Heart left ventricle (tissue), 16 donors: ENCODE results near the gene JOSD2. TPM values are rescaled to one million over a fixed set of nuclear protein-coding genes. Genes with fewer than 3 reads are reported as not detected.

Experiments used
- ATAC-seq, 4 donors: fragments of 200-7000 bp; cut with Tn5 transposase; one replicate each; pipeline ENCODE4 v1.9.1; 2020 to 2022; ENCODE audit warnings: moderate library complexity in 4 of 4, mild to moderate bottlenecking in 3 of 4, moderate number of reproducible peaks in 1 of 4
- DNase-seq, 5 donors: peaks; one replicate each; pipeline ENCODE4 v3.0.0-alpha.2; 2020
- H3K27ac ChIP-seq, 12 donors: fragments of 200-600 bp; sonication (generic) in 4 of 12; one replicate each; pipeline versions ENCODE4 v1.5.0 to v1.8.0; 2016 to 2022; ENCODE audit warnings: mild to moderate bottlenecking in 2 of 12
- H3K27me3 ChIP-seq, 9 donors: fragments of 200-600 bp; sonication (generic) in 2 of 9; one replicate each; pipeline versions ENCODE4 v1.5.1 to v1.8.0; 2016 to 2022; ENCODE audit warnings: mild to moderate bottlenecking in 3 of 9
- H3K36me3 ChIP-seq, 9 donors: fragments of 200-600 bp; sonication (generic) in 2 of 9; one replicate each; pipeline versions ENCODE4 v1.5.0 to v1.8.0; 2018 to 2022; ENCODE audit warnings: mild to moderate bottlenecking in 2 of 9
- H3K4me1 ChIP-seq, 12 donors: fragments of 200-600 bp; sonication (generic) in 4 of 12; one replicate each; pipeline versions ENCODE4 v1.5.0 to v1.8.0; 2016 to 2022; ENCODE audit warnings: mild to moderate bottlenecking in 3 of 12
- H3K4me3 ChIP-seq, 12 donors: fragments of 200-600 bp; sonication (generic) in 4 of 12; one replicate each; pipeline versions ENCODE4 v1.5.0 to v1.8.0; 2017 to 2022; ENCODE audit warnings: mild to moderate bottlenecking in 9 of 12, moderate library complexity in 4 of 12
- H3K9me3 ChIP-seq, 12 donors: fragments of 200-600 bp; sonication (generic) in 4 of 12; one replicate each; pipeline versions ENCODE4 v1.5.0 to v1.8.0; 2016 to 2022; ENCODE audit warnings: mild to moderate bottlenecking in 1 of 12
- CTCF ChIP-seq, 12 donors: fragments of 200-600 bp; sonication (generic) in 4 of 12; IDR thresholded peaks; one replicate each; pipeline versions ENCODE4 v1.5.0 to v1.8.0; 2018 to 2022; ENCODE audit warnings: antibody characterized with exemption in 12 of 12, mild to moderate bottlenecking in 5 of 12
- POLR2A ChIP-seq, 2 donors: fragments of 450-650 bp; IDR thresholded peaks; one replicate each; pipeline ENCODE4 v1.6.1; 2017; ENCODE audit warnings: antibody characterized with exemption in 2 of 2, mild to moderate bottlenecking in 2 of 2, moderate library complexity in 2 of 2
- WGBS, 4 donors: extraction: QIAGEN DNeasy Blood & Tissue Kit in 2 of 4; methylation state at CpG; one replicate each; pipeline versions ENCODE4 v1.1.5 to v1.1.7; 2013 to 2018; 5-methylcytosine and 5-hydroxymethylcytosine counted together
- intact Hi-C, 10 donors: fragments of 100-400 bp; cut with DNase I; formaldehyde crosslinking; loops; one replicate each; pipeline versions ENCODE4 v1.11.1 to v1.14.2; 2022
- polyA plus RNA-seq, 2 donors: library from polyadenylated mRNA; stranded (reverse); fragments of 200-250 nt; gene quantifications; one replicate each; pipeline ENCODE4 v1.2.3, GENCODE V29; 2013
- total RNA-seq, 9 donors: library from RNA; depleted of rRNA in 2 of 9; stranded (reverse); fragments of >200 nt in 2 of 9; fragmentation: NEBNext Ultra II Directional in 3 of 9; extraction: Animal tissue kit (Norgen Biotek cat#: 25700) in 3 of 9; gene quantifications; one replicate each; pipeline versions ENCODE4 v1.1.0 to v1.2.4, GENCODE V29; 2016 to 2023
- donor health status: ischemic (EF 13 %, LVEDD 7.1; RV severe dilation, severe dysfunction).
- donor health status: healthy with polysubstance abuse.
- donor health status: DM: no; HTN: yes; CAD: no.
- donor health status: DM: no; HTN: no; CAD: no.
- donor health status: ischemic (EF 25% LVEDD 6.9; RV normal size, moderate dysfunction).
- donor health status: ischemic (EF 25% LVEDD 5.7; RV mildly dilated, moderate dysfunction).
- donor health status: healthy.
- donor health status: DM: yes; HTN: yes; CAD: no.
- donor health status: ischemic (EF 35%, LVEDD 5.7; RV mildly dilated, moderate dysfunction).
- donor health status: nonischemic (EF 11% LVEDD 7.7; RV severe dilation, severe dysfunction).
- donor health status: DM: yes; HTN: yes; CAD: no.
- donor health status: PGD.
- donor health status: ischemic (EF 29% LVEDD 5.4; RV normal size, mild dysfunction).
- donor health status: nonischemic (EF 23%, LVEDD 6.1; RV moderate dilation, normal function).

JOSD2 gene
- total and polyA plus RNA-seq, 11 donors: 18.7 to 49.7 (median 30.8) TPM

- 65 to 74% (median 71%) methylated on average over 9 to 10 of the region's 10 CpGs for WGBS, 4 donors
- Histone ChIP-seq H3K4me3 (no peak overlapping the region), H3K27me3 (peaks cover 0 to 4% (median 0%) of the 10 kb centered on the region in 9 donors), H3K9me3 (no peaks in the 10 kb centered on the region), H3K36me3 (peaks cover 0 to 48% (median 27%) of the 10 kb centered on the region in 9 donors), H3K27ac (no peak overlapping the region), H3K4me1 (peaks cover 0 to 11% (median 0%) of the 10 kb centered on the region in 12 donors)
- TF ChIP-seq CTCF (IDR thresholded peaks at IDR 0.05) (no peak), POLR2A (IDR thresholded peaks at IDR 0.05) (no peak)
- DNase-seq (peak in 1 of 5 donors; percentile 8), ATAC-seq (no peak)
- intact Hi-C loops: no loop called here
Observed at GRCh38 chr19:50485284-50485955, 25.6 kb downstream of the JOSD2 start.

GRCh38 chr19:50482916-50483315 is 28.1 kb downstream of the JOSD2 start:
- DNase-seq (no peak), ATAC-seq (no peak)
- no peaks in the 10 kb centered on the region for H3K9me3 ChIP-seq
- H3K4me1 ChIP-seq: peaks cover 0 to 17% (median 3%) of the 10 kb centered on the region in 12 donors
- H3K27ac ChIP-seq: no peak overlapping the region
- H3K4me3 ChIP-seq: no peak overlapping the region
- no peak for TF ChIP-seq POLR2A (IDR thresholded peaks at IDR 0.05)
- TF ChIP-seq CTCF (IDR thresholded peaks at IDR 0.05): no peak
- peaks cover 0 to 4% (median 0%) of the 10 kb centered on the region in 9 donors for H3K27me3 ChIP-seq
- 57 to 66% (median 63%) methylated on average over 10 of the region's 10 CpGs for WGBS, 4 donors
- intact Hi-C loops: no loop called here
- peaks cover 0 to 68% (median 44%) of the 10 kb centered on the region in 9 donors for H3K36me3 ChIP-seq

GRCh38 chr19:50482271-50482855 is 28.6 kb downstream of the JOSD2 start:
- 64 to 84% (median 78%) methylated on average over 10 to 16 of the region's 16 CpGs for WGBS, 4 donors
- H3K9me3 ChIP-seq: no peaks in the 10 kb centered on the region
- H3K4me1 ChIP-seq: peaks cover 3 to 23% (median 8%) of the 10 kb centered on the region in 12 donors
- no peak overlapping the region for H3K4me3 ChIP-seq
- intact Hi-C loops: no loop called here
- DNase-seq (peak in 1 of 5 donors; percentile 40), ATAC-seq (no peak)
- TF ChIP-seq CTCF (IDR thresholded peaks at IDR 0.05) (no peak), POLR2A (IDR thresholded peaks at IDR 0.05) (no peak)
- peaks cover 0 to 68% (median 44%) of the 10 kb centered on the region in 9 donors for H3K36me3 ChIP-seq
- no peak overlapping the region for H3K27ac ChIP-seq
- H3K27me3 ChIP-seq: peaks cover 0 to 2% (median 0%) of the 10 kb centered on the region in 9 donors

- ATAC-seq: peak in 1 of 4 donors; percentile 9
- Histone ChIP-seq H3K27me3 (no peaks in the 10 kb centered on the region), H3K4me3 (no peak overlapping the region), H3K36me3 (peaks cover 0 to 61% (median 44%) of the 10 kb centered on the region in 9 donors), H3K9me3 (no peaks in the 10 kb centered on the region), H3K4me1 (peaks cover 7 to 30% (median 14%) of the 10 kb centered on the region in 12 donors), H3K27ac (no peak overlapping the region)
- peak in 2 of 5 donors; percentile 22 to 48 for DNase-seq
- 92 to 95% (median 94%) methylated on average over 23 to 27 of the region's 27 CpGs for WGBS, 4 donors
- intact Hi-C loops: no loop called here
- TF ChIP-seq CTCF (IDR thresholded peaks at IDR 0.05) (no peak), POLR2A (IDR thresholded peaks at IDR 0.05) (no peak)
Observed at GRCh38 chr19:50481351-50482149, 29.4 kb downstream of the JOSD2 start.
